Lung (tissue), 12 donors: ENCODE data around the gene SVOP. TPM values are rescaled to one million over a fixed set of nuclear protein-coding genes. Genes with fewer than 3 reads are reported as not detected.
"Not testable (repeated sequence)": the region's sequence is repeated elsewhere in the genome, so short reads cannot be mapped to it uniquely, and the experiment has no call there.

Source experiments
- ATAC-seq: fragments of 200-7000 bp; cut with Tn5 transposase; one replicate; pipeline ENCODE4 v1.9.1; 2020; ENCODE audit warnings: moderate number of reproducible peaks; ENCODE audit not compliant: insufficient read depth, low FRiP score
- DNase-seq, 3 donors: peaks; one replicate each; pipeline ENCODE4 v3.0.0-alpha.2; 2013 to 2017
- H3K27ac ChIP-seq, 2 donors: one replicate each; pipeline ENCODE4 v1.5.1; 2013; ENCODE audit warnings: mild to moderate bottlenecking in 2 of 2, moderate library complexity in 2 of 2, control low read depth in 1 of 2, inconsistent platforms in 1 of 2, low read depth in 1 of 2, low read length in 1 of 2
- H3K27me3 ChIP-seq, 3 donors: one replicate each; pipeline ENCODE4 v1.5.1; 2013; ENCODE audit warnings: low read length in 2 of 3; ENCODE audit not compliant: control insufficient read depth in 3 of 3, insufficient read depth in 3 of 3
- H3K36me3 ChIP-seq, 4 donors: one replicate each; pipeline ENCODE4 v1.5.1; 2013; ENCODE audit warnings: low read length in 4 of 4, mild to moderate bottlenecking in 1 of 4, moderate library complexity in 1 of 4; ENCODE audit not compliant: control insufficient read depth in 4 of 4, insufficient read depth in 4 of 4
- H3K4me1 ChIP-seq, 5 donors: one replicate each; pipeline ENCODE4 v1.5.1; 2013; ENCODE audit warnings: low read length in 5 of 5, mild to moderate bottlenecking in 2 of 5, moderate library complexity in 1 of 5; ENCODE audit not compliant: control insufficient read depth in 5 of 5, insufficient read depth in 5 of 5
- H3K4me3 ChIP-seq: one replicate; pipeline ENCODE4 v1.5.1; 2013; ENCODE audit warnings: mild to moderate bottlenecking, control low read depth, moderate library complexity
- H3K9ac ChIP-seq, 2 donors: one replicate each; pipeline ENCODE4 v1.5.1; 2013; ENCODE audit warnings: low read length in 2 of 2, control low read depth in 1 of 2; ENCODE audit not compliant: insufficient read depth in 1 of 2
- H3K9me3 ChIP-seq, 4 donors: one replicate each; pipeline ENCODE4 v1.5.1; 2013; ENCODE audit warnings: low read length in 3 of 4, mild to moderate bottlenecking in 1 of 4, moderate library complexity in 1 of 4; ENCODE audit not compliant: control insufficient read depth in 4 of 4, insufficient read depth in 3 of 4
- CTCF ChIP-seq: IDR thresholded peaks from 2 replicates; pipeline ENCODE4 v1.5.1; 2012; ENCODE audit warnings: mild to moderate bottlenecking; ENCODE audit errors: control extremely low read depth, extremely low read depth
- WGBS, 2 donors: extraction: QIAGEN DNeasy Blood & Tissue Kit; methylation state at CpG; one replicate each; pipeline ENCODE4 v1.1.7; 2013; 5-methylcytosine and 5-hydroxymethylcytosine counted together
- polyA plus RNA-seq, 2 donors: library from polyadenylated mRNA; stranded (reverse); fragments of 200-250 nt; gene quantifications; one replicate each; pipeline ENCODE4 v1.2.1, GENCODE V29; 2013
- total RNA-seq, 2 donors: library from RNA; depleted of rRNA in 1 of 2; stranded (reverse); fragments of >200 nt in 1 of 2; gene quantifications; one replicate each; pipeline ENCODE4 v1.2.1, GENCODE V29; 2014 to 2021
- donor health status: control.
- donor health status: control.
- donor health status: Bipolar disorder and iron deficiency.
- donor health status: healthy.
- donor health status: DM: yes; HTN: yes; CAD: no.

The SVOP gene
- total and polyA plus RNA-seq, 4 donors: 0.11 TPM; not detected in 3

DNA sequence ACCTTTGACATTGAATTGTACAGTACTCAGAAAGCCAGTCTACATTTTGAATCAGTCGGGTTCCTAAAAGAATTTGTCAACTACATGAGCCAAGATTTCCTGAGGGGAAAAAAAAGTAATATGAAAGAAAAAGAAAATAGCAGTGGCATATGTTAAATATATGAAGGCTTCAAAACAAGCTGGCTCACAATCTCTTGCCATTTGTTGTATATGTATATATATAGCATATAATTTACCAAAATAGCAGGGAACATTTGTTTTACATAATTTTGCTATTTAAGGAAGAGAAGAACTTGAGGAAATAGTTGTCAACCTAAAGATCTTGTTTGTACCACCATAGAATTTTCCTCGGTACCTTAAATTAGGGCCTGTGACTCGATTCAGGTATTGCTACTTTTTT lies 16.9 kb downstream of the SVOP start:
- WGBS, 2 donors: 73 to 80% methylated on average over 3 of the region's 3 CpGs
- no peak for TF ChIP-seq CTCF
- no peak for ATAC-seq

DNA sequence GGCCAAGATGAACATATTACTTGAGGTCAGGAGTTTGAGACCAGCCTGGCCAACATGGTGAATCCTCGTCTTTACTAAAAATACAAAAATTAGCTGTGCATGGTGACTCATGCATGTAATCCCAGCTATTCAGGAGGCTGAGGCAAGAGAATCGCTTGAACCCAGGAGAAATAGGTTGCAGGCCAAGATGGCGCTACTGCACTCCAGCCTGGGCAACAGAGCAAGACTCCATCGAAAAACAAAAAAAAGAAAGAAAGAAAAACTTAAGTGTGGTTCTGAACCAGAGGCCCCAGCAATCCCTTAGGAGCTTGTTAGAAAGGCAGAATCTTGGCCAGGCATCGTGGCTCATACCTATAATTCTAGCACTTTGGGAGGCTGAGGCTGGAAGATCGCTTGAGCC lies 24.5 kb downstream of the SVOP start:
- Histone ChIP-seq H3K36me3 (no peaks in the 10 kb centered on the region), H3K4me1 (no peaks in the 10 kb centered on the region), H3K9me3 (no peaks in the 10 kb centered on the region), H3K27me3 (peaks cover 0 to 3% (median 0%) of the 10 kb centered on the region in 3 donors), H3K27ac (no peak overlapping the region), H3K9ac (no peak overlapping the region), H3K4me3 (no peak overlapping the region)
- no peak for ATAC-seq
- DNase-seq: no peak
- 90 to 94% methylated on average over 6 of the region's 6 CpGs for WGBS, 2 donors
- no peak for TF ChIP-seq CTCF

More for the DNA sequence above, 16.9 kb downstream of the SVOP start:
- H3K9me3 ChIP-seq: no peaks in the 10 kb centered on the region
- no peak for DNase-seq
- H3K27me3 ChIP-seq: no peaks in the 10 kb centered on the region
- no peak overlapping the region for H3K4me3 ChIP-seq
- H3K36me3 ChIP-seq: no peaks in the 10 kb centered on the region
- H3K4me1 ChIP-seq: no peaks in the 10 kb centered on the region
- H3K27ac ChIP-seq: no peak overlapping the region
- H3K9ac ChIP-seq: no peak overlapping the region

GRCh38 chr12:108995370-108995992 lies 25.4 kb downstream of the SVOP start:
- H3K9ac ChIP-seq: no peak overlapping the region
- peaks cover 0 to 3% (median 0%) of the 10 kb centered on the region in 3 donors for H3K27me3 ChIP-seq
- DNase-seq: no peak
- H3K27ac ChIP-seq: no peak overlapping the region
- ATAC-seq: no peak
- H3K36me3 ChIP-seq: no peaks in the 10 kb centered on the region
- H3K4me3 ChIP-seq: no peak overlapping the region
- no peaks in the 10 kb centered on the region for H3K4me1 ChIP-seq
- TF ChIP-seq CTCF: no peak
- 91 to 93% methylated on average over 6 of the region's 6 CpGs for WGBS, 2 donors
- H3K9me3 ChIP-seq: peaks cover 0 to 2% (median 0%) of the 10 kb centered on the region in 4 donors

DNA sequence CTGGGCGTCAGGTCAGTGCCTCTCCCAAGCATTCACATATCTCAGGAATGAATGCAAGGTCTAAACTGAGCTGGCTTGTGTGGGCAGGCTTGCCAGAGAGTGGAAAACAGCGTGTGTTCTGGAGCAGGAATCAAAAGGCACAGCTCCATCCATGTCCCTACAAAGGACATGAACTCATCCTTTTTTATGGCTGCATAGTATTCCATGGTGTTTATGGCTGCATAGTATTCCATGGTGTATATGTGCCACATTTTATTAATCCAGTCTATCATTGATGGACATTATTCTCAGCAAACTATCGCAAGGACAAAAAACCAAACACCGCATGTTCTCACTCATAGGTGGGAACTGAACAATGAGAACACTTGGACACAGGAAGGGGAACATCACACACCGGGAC lies 30.8 kb downstream of the SVOP start:
- not testable (repeated sequence) for H3K9ac ChIP-seq, H3K4me1 ChIP-seq, H3K27me3 ChIP-seq, DNase-seq, H3K4me3 ChIP-seq, H3K27ac ChIP-seq, H3K9me3 ChIP-seq, H3K36me3 ChIP-seq, ATAC-seq
- WGBS, 2 donors: 55% methylated on average over 5 of the region's 5 CpGs
